HG03064 (cell line): Measurements from ENCODE around the gene GLO1.

Experiments
- ATAC-seq: cut with Tn5 transposase; IDR thresholded peaks from one replicate; pipeline ENCODE4 v1.9.1; 2021; ENCODE audit warnings: low read depth; ENCODE audit not compliant: unreplicated experiment

Gene GLO1

DNA sequence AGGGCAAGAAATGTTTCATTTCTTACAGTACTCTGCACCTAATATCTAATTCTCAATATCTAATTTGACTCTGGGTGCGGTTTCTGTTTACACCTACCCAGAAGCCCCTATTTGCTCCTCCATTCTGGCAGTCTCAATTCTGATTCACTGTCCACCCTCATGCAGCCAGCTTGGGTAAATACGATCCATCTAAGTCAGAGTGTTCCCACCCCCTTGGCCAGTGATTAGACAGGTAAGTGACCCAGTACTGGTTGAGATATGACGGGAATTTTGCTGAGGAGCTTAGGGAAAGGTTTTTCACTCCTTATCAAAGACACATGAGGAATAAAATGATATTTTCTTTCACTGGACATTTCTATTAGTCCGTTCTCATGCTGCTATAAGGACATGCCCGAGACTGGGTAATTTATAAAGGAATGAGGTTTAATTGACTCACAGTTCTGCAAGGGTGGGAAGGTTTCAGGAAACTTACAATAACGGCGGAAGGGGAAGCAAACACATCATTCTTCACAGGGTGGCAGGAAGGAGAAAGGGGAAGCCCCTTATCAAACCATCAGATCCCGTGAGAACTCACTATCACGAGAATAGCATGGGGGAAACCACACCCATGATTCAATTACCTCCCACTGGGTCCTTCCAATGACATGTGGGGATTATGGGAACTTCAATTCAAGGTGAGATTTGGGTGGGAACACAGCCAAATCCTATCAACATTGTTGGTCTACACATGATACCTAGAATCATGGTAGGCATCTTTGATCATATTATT, 29.4 kb downstream of the GLO1 start:
- ATAC-seq: no peak

- ATAC-seq: no peak
These were observed 31.0 kb downstream of the GLO1 start for GRCh38 chr6:38671885-38672467.

DNA sequence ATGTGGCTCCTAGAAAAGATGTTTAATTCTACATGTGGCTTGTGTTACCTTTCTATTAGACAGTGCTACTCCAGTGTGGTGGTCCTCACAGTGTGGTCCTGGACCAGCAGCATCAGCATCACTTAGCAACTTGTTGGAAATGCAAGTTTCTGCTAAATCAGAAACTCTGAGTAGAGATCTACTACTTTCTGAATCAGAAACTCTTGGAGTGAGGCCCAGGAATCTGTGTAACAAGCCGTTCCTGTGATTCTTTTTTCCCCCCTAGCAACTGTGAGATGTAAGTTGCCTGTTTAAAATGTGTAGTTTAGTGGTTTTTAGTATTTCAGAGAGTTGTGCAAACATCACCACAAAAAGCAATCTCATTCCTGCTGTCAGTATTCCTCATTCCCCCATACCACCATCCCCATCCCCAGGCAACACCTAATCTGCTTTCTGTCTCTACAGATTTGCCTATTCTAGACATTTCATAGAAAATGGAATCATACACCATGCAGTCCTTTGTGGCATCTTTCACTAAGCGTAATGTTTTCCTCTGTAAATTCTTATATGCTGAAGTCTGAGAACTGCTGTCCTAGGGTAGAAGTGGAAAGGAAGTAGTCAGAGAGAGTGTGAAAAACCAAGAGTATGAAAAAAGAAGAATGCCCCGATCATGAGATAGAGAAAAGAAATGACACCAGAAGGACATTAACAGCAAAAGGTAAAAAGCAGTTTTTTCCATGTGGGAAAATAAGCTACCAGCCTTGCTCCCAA, 44.4 kb downstream of the GLO1 start:
- ATAC-seq: no peak

- no peak for ATAC-seq
These were observed 46.0 kb downstream of the GLO1 start for GRCh38 chr6:38656896-38657295.

GRCh38 chr6:38654263-38654662, 48.7 kb downstream of the GLO1 start:
- ATAC-seq: no peak

DNA sequence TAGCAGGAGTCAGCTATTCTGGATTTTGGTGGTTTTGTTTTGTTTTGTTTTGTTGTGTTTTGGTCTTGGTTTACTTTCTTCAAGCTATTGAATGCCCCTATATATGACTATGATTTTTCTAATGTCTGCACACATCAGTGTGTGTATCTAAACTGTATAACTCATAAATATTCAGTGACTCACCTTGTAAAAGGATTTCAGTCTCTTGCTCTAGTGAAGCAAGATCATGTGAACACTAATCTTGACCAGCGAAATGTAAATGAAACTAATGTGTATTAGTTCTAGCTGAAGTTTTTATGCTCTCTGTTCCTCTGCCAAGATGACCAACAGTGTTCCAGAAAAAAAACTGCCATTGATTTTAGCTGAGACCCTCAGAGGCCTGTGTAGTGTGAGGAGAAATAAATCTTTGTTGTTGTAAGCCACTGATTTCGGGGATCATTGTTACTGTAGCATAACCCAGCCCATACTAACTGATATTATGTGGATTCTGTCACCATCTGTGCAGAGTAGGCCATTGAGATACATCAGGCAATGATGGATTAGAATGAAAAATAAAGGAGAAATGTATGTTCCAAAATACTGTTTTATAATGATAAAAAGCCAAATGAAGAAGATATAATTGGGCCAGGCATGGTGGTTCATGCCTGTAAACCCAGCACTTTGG, 51.7 kb downstream of the GLO1 start:
- ATAC-seq: no peak

GRCh38 chr6:38650207-38650752, 52.7 kb downstream of the GLO1 start:
- ATAC-seq: no peak

GRCh38 chr6:38649744-38650143, 53.2 kb downstream of the GLO1 start:
- ATAC-seq: no peak

- no peak for ATAC-seq
These were observed 54.3 kb downstream of the GLO1 start for GRCh38 chr6:38648629-38649028.

DNA sequence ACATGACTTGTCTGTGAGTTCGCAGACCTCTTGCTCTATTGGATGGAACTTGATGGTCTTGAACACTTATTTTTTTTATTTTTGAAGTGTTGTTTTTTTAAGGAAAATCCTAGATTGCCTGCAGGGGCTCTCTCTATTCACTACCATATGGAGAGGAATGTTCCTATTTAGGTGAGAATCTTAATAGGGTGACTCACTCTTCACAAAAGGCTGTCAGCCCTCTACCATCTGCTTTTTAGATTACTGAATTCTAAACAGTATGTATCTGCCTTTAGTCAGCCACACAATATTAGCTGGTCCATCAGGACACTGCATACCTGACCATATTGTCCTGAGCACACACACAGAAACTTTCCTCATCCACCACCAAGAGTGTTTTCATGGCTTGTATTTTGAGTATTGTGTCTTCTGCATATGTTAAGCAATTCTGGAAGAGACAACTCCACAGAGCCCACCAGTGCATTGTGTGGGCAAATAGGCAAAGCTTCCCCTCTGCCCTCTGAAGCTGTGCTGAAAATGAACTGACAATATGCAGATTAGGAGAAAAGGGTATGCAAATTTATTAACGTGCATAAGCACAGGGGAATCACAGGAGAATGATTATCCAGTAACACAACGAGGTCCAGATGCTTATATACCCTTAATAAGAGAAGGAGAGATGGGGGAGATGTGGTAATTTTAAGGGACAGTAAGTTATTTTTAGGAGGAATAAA, 56.6 kb downstream of the GLO1 start:
- no peak for ATAC-seq

DNA sequence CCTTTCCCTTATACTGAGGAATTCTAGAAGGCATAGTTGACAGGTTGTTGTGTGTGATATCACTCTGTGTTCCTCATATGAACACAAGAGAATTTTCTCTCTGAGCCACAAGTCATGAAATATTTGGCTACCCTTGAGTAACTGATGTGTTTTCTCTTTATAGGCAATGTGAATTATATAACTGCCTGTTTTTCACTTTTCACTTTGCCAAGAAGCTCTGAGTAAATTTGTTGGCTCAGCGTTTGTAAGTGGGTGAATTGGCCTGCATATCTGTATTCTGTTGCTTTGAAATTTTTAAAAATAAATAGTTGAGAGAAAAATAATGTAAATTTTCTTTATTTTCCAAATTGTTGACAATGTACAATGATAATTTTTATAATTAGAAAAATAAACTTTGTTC, 58.0 kb downstream of the GLO1 start:
- no peak for ATAC-seq

- ATAC-seq: peak; percentile 20
These were observed 62.6 kb downstream of the GLO1 start for GRCh38 chr6:38640216-38640909.

- ATAC-seq: peak; percentile 70
These were observed 63.3 kb downstream of the GLO1 start, which contains the start of gene BTBD9 for GRCh38 chr6:38639498-38640215. Gene BTBD9 (minus strand): TSS chr6:38639929.

DNA sequence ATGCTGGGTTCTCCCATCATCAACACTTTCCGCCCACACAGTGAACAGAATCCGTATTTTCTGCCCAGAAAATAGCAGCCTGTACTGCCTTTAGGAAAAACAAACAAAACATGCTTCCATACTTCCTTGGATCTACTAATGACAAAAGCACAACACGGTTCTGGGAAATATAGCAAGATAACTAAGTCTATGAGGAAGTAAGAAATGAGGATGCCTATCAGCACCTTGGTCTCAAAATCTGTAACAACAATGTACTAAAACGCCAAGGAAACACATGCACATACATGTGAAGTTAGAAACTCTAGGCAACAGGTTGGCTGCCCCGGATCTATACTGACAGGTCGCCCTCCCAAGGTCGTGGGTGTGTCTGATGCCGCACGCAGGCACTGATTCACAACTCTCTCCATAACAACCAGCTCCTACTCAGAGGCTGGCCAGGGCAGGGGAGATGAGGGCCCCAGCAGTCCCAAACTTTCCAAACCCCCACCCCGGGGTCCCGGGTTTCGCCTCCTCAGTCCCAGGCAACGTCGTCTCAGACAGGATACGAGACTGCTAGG, 63.9 kb downstream of the GLO1 start:
- peak; percentile 21 for ATAC-seq

DNA sequence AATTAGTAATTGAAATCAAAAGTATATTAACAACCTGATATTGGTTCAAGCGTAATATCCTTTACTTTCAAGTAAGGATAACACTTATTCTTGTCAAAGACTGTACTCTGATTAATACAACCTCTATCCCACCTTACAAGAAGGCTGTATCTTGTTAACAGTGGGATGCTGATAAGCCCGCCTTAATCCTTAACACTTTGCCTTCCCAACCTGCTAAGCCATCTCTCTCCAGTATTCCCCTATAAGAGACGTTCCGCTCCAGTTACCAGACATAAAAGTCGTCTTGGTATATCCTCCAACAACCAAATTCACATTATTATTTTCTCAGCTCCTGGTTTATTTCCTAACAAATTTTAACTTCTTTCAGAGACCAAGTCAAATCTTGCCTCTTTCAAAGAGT, 65.2 kb downstream of the GLO1 start:
- ATAC-seq: no peak

DNA sequence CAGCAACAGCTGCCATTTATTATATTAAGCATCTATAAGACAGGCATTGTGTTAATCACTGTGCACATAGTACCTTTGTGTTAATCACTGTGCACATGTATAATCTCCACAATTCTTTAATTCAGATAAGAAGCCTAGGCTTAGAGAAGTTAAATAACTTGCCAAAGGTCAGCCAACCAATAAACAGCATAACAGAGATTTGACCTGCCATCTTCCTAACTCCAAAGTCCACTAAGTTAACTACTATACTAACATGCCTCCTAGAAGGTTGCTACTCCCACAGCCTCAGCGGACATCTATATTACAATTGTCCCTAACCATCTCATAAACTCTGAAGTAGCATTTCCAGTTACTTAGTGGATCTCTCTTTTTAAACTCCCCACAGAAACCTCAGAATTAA, 66.9 kb downstream of the GLO1 start:
- ATAC-seq: no peak

GRCh38 chr6:38634518-38634917, 68.4 kb downstream of the GLO1 start:
- no peak for ATAC-seq

DNA sequence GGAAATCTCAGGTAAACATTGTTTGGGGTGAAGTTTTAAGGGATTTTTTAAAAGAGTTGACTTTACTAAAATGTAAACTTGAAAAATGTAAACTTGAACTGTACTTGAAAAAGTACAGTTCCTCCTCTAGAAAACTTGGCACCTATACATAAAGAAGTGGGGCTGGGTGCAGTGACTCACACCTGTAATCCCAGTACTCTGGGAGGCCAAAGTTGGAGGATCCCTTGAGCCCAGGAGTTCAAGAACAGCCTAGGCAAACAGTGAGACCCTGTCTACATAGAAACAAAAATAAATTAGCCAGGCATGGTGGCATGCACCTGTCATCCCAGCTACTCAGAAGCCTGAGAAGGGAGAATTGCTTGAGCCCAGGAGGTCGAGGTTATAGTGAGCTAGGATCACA, 70.5 kb downstream of the GLO1 start:
- ATAC-seq: no peak
